PC-3 (cell line): ENCODE data around the gene TCEA3. TPM values are rescaled to one million over a fixed set of nuclear protein-coding genes. Genes with fewer than 3 reads are reported as not detected.

Source experiments
- ATAC-seq: fragments of 200-7000 bp; cut with Tn5 transposase; 2 replicates; pipeline ENCODE4 v1.9.1; 2020; ENCODE audit warnings: mild to moderate bottlenecking, moderate library complexity
- BruUV-seq: library from RNA; stranded (reverse); fragments of 400-500 nt; replicated peaks from 2 replicates; lab custom pipeline; 2021; lab: Mats Ljungman, UMichigan
- CTCF ChIA-PET: fragments of 300-600 bp; sonication (Branson Sonifier 250); formaldehyde crosslinking; loops from one replicate; lab custom pipeline; 2022; ENCODE audit warnings: antibody characterized with exemption; lab: Charles Lee
- POLR2A ChIA-PET: fragments of 300-600 bp; sonication (Branson Sonifier 250); formaldehyde crosslinking; loops from one replicate; lab custom pipeline; 2022; ENCODE audit warnings: antibody characterized with exemption; ENCODE audit not compliant: unreplicated experiment; lab: Charles Lee
- DNase-seq: peaks from one replicate; pipeline ENCODE4 v3.0.0-alpha.2; 2015
- H2AFZ ChIP-seq: fragments of 300-600 bp; sonication (generic); 2 replicates; pipeline ENCODE4 v1.6.0; 2016; ENCODE audit warnings: antibody characterized with exemption, low read length
- H3F3A ChIP-seq: fragments of 300-600 bp; sonication (generic); one replicate; pipeline ENCODE4 v1.6.0; 2017; ENCODE audit warnings: antibody characterized with exemption, low read length, control low read depth, mild to moderate bottlenecking; ENCODE audit not compliant: unreplicated experiment
- H3K27ac ChIP-seq: fragments of 300-600 bp; sonication (generic); 2 replicates; pipeline ENCODE4 v1.5.1; 2016; ENCODE audit warnings: mild to moderate bottlenecking, low read length
- H3K27me3 ChIP-seq: fragments of 300-600 bp; sonication (generic); 2 replicates; pipeline ENCODE4 v1.6.1; 2016; ENCODE audit warnings: low read length, mixed read lengths
- H3K36me3 ChIP-seq: fragments of 300-600 bp; sonication (generic); 2 replicates; pipeline ENCODE4 v1.6.1; 2016; ENCODE audit warnings: low read depth, mixed run types, low read length, mixed read lengths
- H3K4me1 ChIP-seq: fragments of 300-600 bp; sonication (generic); 2 replicates; pipeline ENCODE4 v1.5.1; 2016; ENCODE audit warnings: low read length; ENCODE audit not compliant: insufficient read depth
- H3K4me2 ChIP-seq: fragments of 300-600 bp; sonication (generic); 2 replicates; pipeline ENCODE4 v1.6.0; 2016; ENCODE audit warnings: low read length
- H3K4me3 ChIP-seq: fragments of 300-600 bp; sonication (generic); 2 replicates; pipeline ENCODE4 v1.5.1; 2016; ENCODE audit warnings: mild to moderate bottlenecking, low read length, mixed read lengths
- H3K79me2 ChIP-seq: fragments of 300-600 bp; sonication (generic); 2 replicates; pipeline ENCODE4 v1.6.1; 2017; ENCODE audit warnings: low read length, mixed read lengths
- H3K9ac ChIP-seq: fragments of 300-600 bp; sonication (generic); 2 replicates; pipeline ENCODE4 v1.6.0; 2016; ENCODE audit warnings: mild to moderate bottlenecking, low read length
- H3K9me2 ChIP-seq: fragments of 300-600 bp; sonication (generic); replicated peaks from 2 replicates; pipeline ENCODE4 v1.6.1; 2016; ENCODE audit warnings: mixed run types, low read length, mixed read lengths
- H3K9me3 ChIP-seq: fragments of 300-600 bp; sonication (generic); 2 replicates; pipeline ENCODE4 v1.6.1; 2016; ENCODE audit warnings: low read length, mixed read lengths
- H4K20me1 ChIP-seq: fragments of 300-600 bp; sonication (generic); 2 replicates; pipeline ENCODE4 v1.6.1; 2016; ENCODE audit warnings: low read length, mixed read lengths
- EZH2 ChIP-seq: fragments of 300-600 bp; sonication (generic); IDR thresholded peaks from one replicate; pipeline ENCODE4 v1.6.1; 2017; ENCODE audit warnings: antibody characterized with exemption, mild to moderate bottlenecking, low read length; ENCODE audit not compliant: unreplicated experiment
- EZH2phosphoT487 ChIP-seq: fragments of 300-600 bp; sonication (generic); IDR thresholded peaks from 2 replicates; pipeline ENCODE4 v1.6.1; 2018; ENCODE audit warnings: mild to moderate bottlenecking, antibody characterized with exemption, low read length, borderline replicate concordance
- intact Hi-C: fragments of 100-400 bp; cut with micrococcal nuclease; formaldehyde crosslinking; loops from 2 replicates; pipeline ENCODE4 v1.9.0; 2023
- total RNA-seq: library from RNA; depleted of rRNA; stranded (reverse); fragments of >200 nt; gene quantifications from 2 replicates; pipeline ENCODE4 v1.2.3, GENCODE V29; 2014
- TF ChIP-seq, protein P1 (sequence below): fragments of 300-600 bp; sonication (generic); conservative IDR thresholded peaks from 2 replicates; pipeline ENCODE4 v1.5.1; 2017; ENCODE audit warnings: antibody characterized with exemption, low read depth, mild to moderate bottlenecking, low read length

Gene TCEA3
- total RNA-seq, 1 experiment from 2014 or later: 23.6 TPM

GRCh38 chr1:23345920-23346319 lies 78.6 kb downstream of the TCEA3 start:
- Histone ChIP-seq H3K4me2 (no peak overlapping the region), H3F3A (no peaks in the 10 kb centered on the region), H3K9ac (no peak overlapping the region), H3K79me2 (peaks cover 32% of the 10 kb centered on the region), H3K4me3 (no peak overlapping the region), H3K4me1 (0 out of 2 replicates have a peak, but pooled peaks cover 10% of the 10 kb centered on the region), H3K36me3 (no peaks in the 10 kb centered on the region; the same call in 1 of the 2 replicates), H3K9me3 (no peaks in the 10 kb centered on the region), H3K27me3 (no peaks in the 10 kb centered on the region), H3K27ac (no peak overlapping the region), H3K9me2 (no peaks in the 10 kb centered on the region), H2AFZ (no peak overlapping the region), H4K20me1 (peaks cover 22% of the 10 kb centered on the region)
- TF ChIP-seq EZH2 (no peak), EZH2phosphoT487 (no peak)
- TF ChIP-seq, protein P1, sequence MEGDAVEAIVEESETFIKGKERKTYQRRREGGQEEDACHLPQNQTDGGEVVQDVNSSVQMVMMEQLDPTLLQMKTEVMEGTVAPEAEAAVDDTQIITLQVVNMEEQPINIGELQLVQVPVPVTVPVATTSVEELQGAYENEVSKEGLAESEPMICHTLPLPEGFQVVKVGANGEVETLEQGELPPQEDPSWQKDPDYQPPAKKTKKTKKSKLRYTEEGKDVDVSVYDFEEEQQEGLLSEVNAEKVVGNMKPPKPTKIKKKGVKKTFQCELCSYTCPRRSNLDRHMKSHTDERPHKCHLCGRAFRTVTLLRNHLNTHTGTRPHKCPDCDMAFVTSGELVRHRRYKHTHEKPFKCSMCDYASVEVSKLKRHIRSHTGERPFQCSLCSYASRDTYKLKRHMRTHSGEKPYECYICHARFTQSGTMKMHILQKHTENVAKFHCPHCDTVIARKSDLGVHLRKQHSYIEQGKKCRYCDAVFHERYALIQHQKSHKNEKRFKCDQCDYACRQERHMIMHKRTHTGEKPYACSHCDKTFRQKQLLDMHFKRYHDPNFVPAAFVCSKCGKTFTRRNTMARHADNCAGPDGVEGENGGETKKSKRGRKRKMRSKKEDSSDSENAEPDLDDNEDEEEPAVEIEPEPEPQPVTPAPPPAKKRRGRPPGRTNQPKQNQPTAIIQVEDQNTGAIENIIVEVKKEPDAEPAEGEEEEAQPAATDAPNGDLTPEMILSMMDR: no peak
- CTCF ChIA-PET: interaction anchor here (0.6 kb wide), 1 partner anchor 45 kb away, joined by 4 read pairs; no protein-coding TSS in a partner anchor
- BruUV-seq: no TSS peak
- no peak for ATAC-seq
- intact Hi-C loops: no loop called here
- DNase-seq: no peak
- POLR2A ChIA-PET: no interaction called here

GRCh38 chr1:23344987-23345472 lies 79.5 kb downstream of the TCEA3 start:
- peak; percentile 5; the same call in 1 of the 2 replicates for ATAC-seq

More at GRCh38 chr1:23344987-23345472, 79.5 kb downstream of the TCEA3 start:
- Histone ChIP-seq H3K27ac (peak overlapping the region; percentile 86), H3K4me2 (peak overlapping the region; percentile 90), H3K36me3 (peaks cover 3% of the 10 kb centered on the region; the same call in 1 of the 2 replicates), H3F3A (no peaks in the 10 kb centered on the region), H3K4me3 (peak overlapping the region; percentile 76), H4K20me1 (peaks cover 31% of the 10 kb centered on the region), H3K4me1 (peaks cover 19% of the 10 kb centered on the region; the same call in 1 of the 2 replicates), H3K9me3 (no peaks in the 10 kb centered on the region), H3K9ac (peak overlapping the region; percentile 97), H3K79me2 (peaks cover 41% of the 10 kb centered on the region), H3K27me3 (no peaks in the 10 kb centered on the region), H3K9me2 (no peaks in the 10 kb centered on the region), H2AFZ (peak overlapping the region; percentile 87)
- TSS peak; percentile 90 for BruUV-seq
- intact Hi-C loops: loop anchor here (1.0 kb wide), 2 partner anchors 23 to 59 kb away; no protein-coding TSS in a partner anchor
- no peak for DNase-seq
- ChIA-PET POLR2A (interaction anchor here (0.6 to 1.3 kb wide), 5 partner anchors 13 to 241 kb away, joined by 3 to 21 read pairs (median 10); no protein-coding TSS in a partner anchor), CTCF (interaction anchor here (0.5 to 1.7 kb wide), 4 partner anchors 25 to 59 kb away, joined by 4 to 14 read pairs (median 8); partner anchors contain the start of gene ZNF436)
- TF ChIP-seq, protein P1: no peak
- TF ChIP-seq EZH2: no peak
- no peak for TF ChIP-seq EZH2phosphoT487
